Neuron (in vitro differentiated cells): Measurements from ENCODE around the gene ARHGAP40.

Experiments
- H2AFZ ChIP-seq: one replicate; pipeline ENCODE4 v1.6.1; 2013; ENCODE audit warnings: low read depth, mild to moderate bottlenecking, inconsistent platforms, low read length, moderate library complexity
- H3K27me3 ChIP-seq: one replicate; pipeline ENCODE4 v1.6.1; 2013; ENCODE audit warnings: low read length; ENCODE audit not compliant: insufficient read depth
- H3K36me3 ChIP-seq: one replicate; pipeline ENCODE4 v1.6.1; 2013; ENCODE audit warnings: low read length; ENCODE audit not compliant: insufficient read depth
- H3K4me1 ChIP-seq: one replicate; pipeline ENCODE4 v1.6.1; 2013; ENCODE audit warnings: low read length; ENCODE audit not compliant: insufficient read depth
- H3K4me3 ChIP-seq: 2 replicates; pipeline ENCODE4 v1.5.1; 2013; ENCODE audit warnings: mild to moderate bottlenecking, low read length, moderate library complexity
- H3K9me3 ChIP-seq: one replicate; pipeline ENCODE4 v1.6.1; 2013; ENCODE audit warnings: low read length

Gene ARHGAP40

GRCh38 chr20:38601216-38602184 is at the start of gene ARHGAP40:
Gene ARHGAP40, plus strand, starts transcription at chr20:38601809.
- Histone ChIP-seq H3K9me3 (no peaks in the 10 kb centered on the region), H2AFZ (no peak within 1 kb of the TSS), H3K4me1 (no peaks in the 10 kb centered on the region), H3K36me3 (no peaks in the 10 kb centered on the region), H3K27me3 (peaks cover 48% of the 10 kb centered on the region), H3K4me3 (no peak within 1 kb of the TSS)

- no peak overlapping the region for H2AFZ ChIP-seq
- no peaks in the 10 kb centered on the region for H3K4me1 ChIP-seq
- no peak overlapping the region for H3K4me3 ChIP-seq
- H3K27me3 ChIP-seq: no peaks in the 10 kb centered on the region
- peaks cover 4% of the 10 kb centered on the region for H3K9me3 ChIP-seq
- H3K36me3 ChIP-seq: peaks cover 87% of the 10 kb centered on the region
Measured at GRCh38 chr20:38554986-38555385, 46.6 kb upstream of the ARHGAP40 start.

- Histone ChIP-seq H3K4me1 (no peaks in the 10 kb centered on the region), H3K4me3 (no peak overlapping the region), H3K9me3 (peaks cover 4% of the 10 kb centered on the region), H3K36me3 (peaks cover 88% of the 10 kb centered on the region), H3K27me3 (no peaks in the 10 kb centered on the region), H2AFZ (no peak overlapping the region)
Measured at GRCh38 chr20:38555395-38555794, 46.2 kb upstream of the ARHGAP40 start.

- Histone ChIP-seq H2AFZ (no peak overlapping the region), H3K4me1 (no peaks in the 10 kb centered on the region), H3K36me3 (peaks cover 82% of the 10 kb centered on the region), H3K9me3 (peaks cover 4% of the 10 kb centered on the region), H3K4me3 (no peak overlapping the region), H3K27me3 (no peaks in the 10 kb centered on the region)
Measured at GRCh38 chr20:38557174-38557573, 44.4 kb upstream of the ARHGAP40 start.

GRCh38 chr20:38558596-38559360 is 42.8 kb upstream of the ARHGAP40 start:
- H3K4me1 ChIP-seq: no peaks in the 10 kb centered on the region
- H3K9me3 ChIP-seq: peaks cover 4% of the 10 kb centered on the region
- no peak overlapping the region for H3K4me3 ChIP-seq
- H3K36me3 ChIP-seq: peaks cover 75% of the 10 kb centered on the region
- no peak overlapping the region for H2AFZ ChIP-seq
- no peaks in the 10 kb centered on the region for H3K27me3 ChIP-seq

GRCh38 chr20:38559764-38560163 is 41.8 kb upstream of the ARHGAP40 start:
- H3K4me3 ChIP-seq: no peak overlapping the region
- no peaks in the 10 kb centered on the region for H3K27me3 ChIP-seq
- H3K36me3 ChIP-seq: peaks cover 66% of the 10 kb centered on the region
- no peaks in the 10 kb centered on the region for H3K4me1 ChIP-seq
- no peak overlapping the region for H2AFZ ChIP-seq
- peaks cover 4% of the 10 kb centered on the region for H3K9me3 ChIP-seq

GRCh38 chr20:38563802-38564431 is 37.7 kb upstream of the ARHGAP40 start:
- Histone ChIP-seq H3K4me3 (no peak overlapping the region), H2AFZ (no peak overlapping the region), H3K27me3 (no peaks in the 10 kb centered on the region), H3K9me3 (no peaks in the 10 kb centered on the region), H3K4me1 (no peaks in the 10 kb centered on the region), H3K36me3 (peaks cover 62% of the 10 kb centered on the region)

GRCh38 chr20:38564680-38565079 is 36.9 kb upstream of the ARHGAP40 start:
- Histone ChIP-seq H3K27me3 (no peaks in the 10 kb centered on the region), H3K4me3 (no peak overlapping the region), H3K36me3 (peaks cover 60% of the 10 kb centered on the region), H3K9me3 (no peaks in the 10 kb centered on the region), H2AFZ (no peak overlapping the region), H3K4me1 (no peaks in the 10 kb centered on the region)

GRCh38 chr20:38566036-38566598 is 35.5 kb upstream of the ARHGAP40 start:
- H3K27me3 ChIP-seq: no peaks in the 10 kb centered on the region
- no peaks in the 10 kb centered on the region for H3K9me3 ChIP-seq
- H3K4me3 ChIP-seq: no peak overlapping the region
- no peaks in the 10 kb centered on the region for H3K4me1 ChIP-seq
- H2AFZ ChIP-seq: no peak overlapping the region
- peaks cover 61% of the 10 kb centered on the region for H3K36me3 ChIP-seq

GRCh38 chr20:38569747-38570525 is 31.7 kb upstream of the ARHGAP40 start:
- Histone ChIP-seq H2AFZ (no peak overlapping the region), H3K9me3 (no peaks in the 10 kb centered on the region), H3K4me3 (no peak overlapping the region), H3K4me1 (no peaks in the 10 kb centered on the region), H3K27me3 (no peaks in the 10 kb centered on the region), H3K36me3 (peaks cover 65% of the 10 kb centered on the region)

- no peaks in the 10 kb centered on the region for H3K9me3 ChIP-seq
- H3K36me3 ChIP-seq: peaks cover 54% of the 10 kb centered on the region
- H2AFZ ChIP-seq: no peak overlapping the region
- no peaks in the 10 kb centered on the region for H3K4me1 ChIP-seq
- no peaks in the 10 kb centered on the region for H3K27me3 ChIP-seq
- no peak overlapping the region for H3K4me3 ChIP-seq
Measured at GRCh38 chr20:38573413-38573812, 28.2 kb upstream of the ARHGAP40 start.

GRCh38 chr20:38579219-38579910 is 22.2 kb upstream of the ARHGAP40 start:
- H3K4me3 ChIP-seq: no peak overlapping the region
- peaks cover 22% of the 10 kb centered on the region for H3K36me3 ChIP-seq
- H3K9me3 ChIP-seq: no peaks in the 10 kb centered on the region
- no peak overlapping the region for H2AFZ ChIP-seq
- no peaks in the 10 kb centered on the region for H3K27me3 ChIP-seq
- H3K4me1 ChIP-seq: no peaks in the 10 kb centered on the region
